ENCODE results near the gene PCSK6.

GRCh38 chr15:101376615-101377395, 112.7 kb downstream of the PCSK6 start:
- TF ChIP-seq CTCF (IDR thresholded peaks at IDR 0.05) (no peak), MLX (CRISPR knock-in tag; IDR thresholded peaks at IDR 0.05) (no peak), FOXJ3 (CRISPR knock-in tag; IDR thresholded peaks at IDR 0.05; ENCODE audit: borderline replicate concordance) (no peak), TCF7 (CRISPR knock-in tag; IDR thresholded peaks at IDR 0.05; ENCODE audit: low read depth) (no peak), PRDM15 (CRISPR knock-in tag; IDR thresholded peaks at IDR 0.05) (no peak), ATF6 (CRISPR knock-in tag; IDR thresholded peaks at IDR 0.05) (no peak)
